NCI-H2081 (cell line): Measurements from ENCODE around the gene MYL12A.

Source experiments
- DNase-seq, 2 experiments: peaks; one replicate each; lab custom pipeline; 2025; lab: John Stamatoyannopoulos, UW

The MYL12A gene

DNA sequence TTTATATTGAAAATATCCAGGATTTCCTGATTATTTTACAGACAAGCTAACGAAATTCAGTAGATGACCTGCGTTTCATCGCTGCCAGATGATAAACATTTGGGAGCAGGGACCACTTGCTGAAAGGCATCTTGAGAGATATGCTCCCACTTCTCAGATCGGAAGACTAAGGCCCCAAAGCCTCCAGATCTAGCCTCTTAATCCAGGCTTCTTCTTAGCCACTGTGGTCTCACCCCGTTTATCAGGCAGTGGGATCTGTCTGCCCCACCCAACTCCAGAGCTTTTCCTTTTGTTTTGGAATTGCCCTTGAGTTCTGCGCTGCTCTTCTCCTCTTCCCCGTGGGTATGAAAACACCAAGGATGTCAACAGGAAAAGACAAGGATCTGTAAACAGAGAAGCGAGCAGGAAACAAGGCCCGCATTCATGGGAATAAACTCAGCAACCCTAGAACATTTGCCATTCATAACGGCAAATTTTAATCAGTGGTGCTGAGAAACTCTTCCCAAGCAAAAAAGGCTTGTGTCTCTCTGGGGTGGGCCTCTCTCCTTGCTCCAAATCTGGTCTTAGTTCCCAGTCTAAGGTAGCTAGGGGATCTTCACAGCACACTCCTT lies 35.8 kb downstream of the MYL12A start:
- DNase-seq: no peak

DNA sequence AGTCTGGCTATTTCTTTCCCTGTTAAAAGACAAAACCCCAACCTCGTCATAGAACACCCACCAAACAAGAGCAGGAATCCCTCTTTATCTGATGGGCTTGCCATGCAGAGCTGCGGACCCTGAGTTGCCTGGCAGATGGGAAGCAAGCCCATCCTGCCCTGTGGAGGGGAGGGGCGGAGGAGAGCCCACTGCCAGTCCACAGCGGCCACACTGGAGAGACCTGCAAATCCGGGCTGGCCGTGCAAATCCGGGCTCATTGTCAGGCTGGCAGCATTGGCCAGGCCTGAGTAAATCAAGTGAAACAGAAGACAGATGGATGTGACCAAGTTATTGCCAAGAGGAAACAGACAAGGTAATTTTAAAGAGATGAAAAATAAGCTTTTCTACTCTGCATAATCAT lies 36.3 kb downstream of the MYL12A start:
- DNase-seq: no peak

DNA sequence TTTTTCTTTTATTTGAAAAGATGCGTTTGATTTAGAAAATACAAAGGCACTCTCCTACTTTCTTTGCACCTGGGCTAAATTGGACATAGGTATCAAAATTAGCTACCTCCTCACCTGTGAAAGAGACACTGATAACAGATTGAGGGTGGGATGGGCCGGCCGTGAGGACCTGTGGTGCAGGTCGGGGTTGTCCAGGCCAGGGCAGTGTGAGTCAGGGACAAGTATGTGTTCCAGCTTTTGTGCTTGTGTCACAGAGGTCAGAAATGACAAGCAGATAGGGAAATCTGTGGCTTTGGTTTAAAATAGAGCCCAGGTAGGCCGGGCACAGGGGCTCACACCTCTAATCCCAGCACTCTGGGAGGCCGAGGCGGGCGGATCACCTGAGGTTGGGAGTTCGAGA lies 36.9 kb downstream of the MYL12A start:
- DNase-seq: no peak

DNA sequence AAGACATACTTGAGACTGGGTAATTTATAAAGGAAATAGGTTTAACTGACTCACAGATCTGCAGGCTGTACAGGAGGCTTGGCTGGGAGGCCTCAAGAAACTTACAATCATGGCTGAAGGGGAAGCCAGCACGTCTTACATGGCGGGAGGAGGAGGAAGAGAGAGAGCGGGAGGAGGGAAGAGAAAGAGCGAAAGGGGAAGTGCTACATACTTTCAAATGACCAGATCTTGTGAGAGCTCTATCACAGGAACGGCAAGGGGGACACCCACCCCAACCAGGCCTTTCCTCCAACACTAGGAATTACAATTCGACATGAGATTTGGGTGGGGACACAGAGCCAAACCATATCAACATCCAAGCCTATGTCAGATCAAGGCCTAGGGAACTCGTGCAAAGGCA lies 38.6 kb downstream of the MYL12A start:
- DNase-seq: no peak

GRCh38 chr18:3293196-3293951 lies 45.8 kb downstream of the MYL12A start:
- no peak for DNase-seq

DNA sequence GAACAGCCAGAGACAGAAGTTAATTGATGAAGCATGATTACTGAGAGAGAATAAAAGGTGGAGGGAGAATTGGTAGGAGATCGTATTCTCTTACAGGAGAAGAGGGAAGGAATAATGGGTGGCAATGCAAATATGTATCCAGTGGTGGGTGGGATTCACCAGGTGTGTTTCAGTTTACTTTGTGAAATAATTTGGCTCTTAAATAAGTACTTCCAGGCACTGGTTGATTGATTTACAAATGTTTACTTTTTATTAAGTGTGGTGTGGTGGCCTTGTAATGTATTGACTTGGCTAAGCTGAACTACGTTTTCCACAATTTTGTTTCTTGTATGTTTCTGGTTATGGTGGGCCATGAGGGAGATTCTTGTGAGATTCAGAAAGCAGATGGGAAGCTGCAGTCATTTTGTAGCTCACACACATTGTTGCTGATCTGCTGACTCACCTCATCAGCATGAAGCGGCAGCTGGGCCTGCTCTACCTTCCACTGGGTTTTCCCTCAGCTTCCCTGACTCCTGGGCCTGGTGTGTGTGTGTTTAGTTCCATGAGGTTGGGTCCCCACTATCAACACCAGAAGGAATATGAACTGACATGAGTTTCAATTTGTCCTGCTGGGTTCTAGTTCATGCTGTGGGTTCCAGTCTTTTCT lies 47.0 kb downstream of the MYL12A start:
- DNase-seq: peak; percentile 64 to 88

DNA sequence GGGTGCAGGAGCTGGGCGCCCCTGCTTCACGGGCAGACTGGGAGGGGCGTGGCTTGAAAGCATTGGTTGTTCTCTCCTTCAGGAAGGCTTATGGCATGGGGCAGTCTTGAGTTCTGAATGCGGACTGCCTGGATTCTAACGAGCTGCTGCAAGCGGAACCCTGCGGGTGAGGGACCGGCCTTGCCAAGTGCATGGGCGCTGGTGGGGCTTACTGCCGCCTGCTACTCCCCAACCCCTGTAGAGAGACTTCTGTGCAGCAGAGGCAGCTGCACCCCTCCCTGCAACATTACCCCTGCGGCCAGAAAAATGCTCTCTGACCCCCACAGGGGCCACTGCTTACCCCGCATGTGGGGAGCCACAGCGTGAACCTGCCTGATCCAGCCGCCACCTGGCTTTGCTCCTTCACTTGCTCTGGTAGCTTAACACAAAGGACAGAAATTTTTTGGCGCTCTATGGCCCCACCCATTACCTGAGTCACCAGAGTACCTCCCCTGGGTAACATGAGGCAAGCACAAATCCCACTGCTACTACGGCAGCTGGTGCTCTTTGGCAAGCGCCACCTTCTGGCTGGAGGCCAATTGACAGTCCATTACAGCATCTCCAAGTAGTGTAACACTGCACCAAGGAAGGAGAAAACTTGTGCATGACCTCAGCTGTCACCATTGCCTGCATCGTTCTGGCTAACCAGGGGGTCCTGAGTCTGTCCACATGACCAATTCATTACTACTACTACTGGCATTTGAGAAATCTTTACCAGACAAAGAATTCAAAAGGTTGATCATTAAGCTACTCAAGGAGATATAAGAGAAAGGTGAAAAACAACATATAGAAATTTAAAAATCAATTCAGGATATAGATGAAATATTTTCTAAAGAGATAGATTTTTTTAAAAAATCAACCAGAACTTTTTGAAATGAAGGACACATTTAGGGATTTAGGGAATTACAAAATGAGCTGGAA lies 49.7 kb downstream of the MYL12A start:
- DNase-seq: peak; percentile 91 to 96

- DNase-seq: no peak
These were observed 57.2 kb downstream of the MYL12A start for GRCh38 chr18:3304832-3305231.

- no peak for DNase-seq
These were observed 57.8 kb downstream of the MYL12A start for GRCh38 chr18:3305354-3305762.
